WTC11 (cell line): Measurements from ENCODE around the gene BZW1. TPM values are rescaled to one million over a fixed set of nuclear protein-coding genes. Genes with fewer than 3 reads are reported as not detected.

Experiments
- ATAC-seq: fragments of 200-7000 bp; cut with Tn5 transposase; 2 replicates; pipeline ENCODE4 v1.10.0; 2021; ENCODE audit warnings: mild to moderate bottlenecking, moderate library complexity
- CTCF ChIA-PET: fragments of 300-600 bp; sonication (Branson Sonifier 250); formaldehyde crosslinking; loops from one replicate; lab custom pipeline; 2021; ENCODE audit warnings: antibody characterized with exemption; lab: Charles Lee
- POLR2A ChIA-PET: fragments of 350-600 bp; sonication (Branson Sonifier 250); formaldehyde crosslinking; loops from one replicate; lab custom pipeline; 2021; ENCODE audit warnings: antibody characterized with exemption; lab: Charles Lee
- DNase-seq: peaks from one replicate; pipeline ENCODE4 v3.0.0; 2021; ENCODE audit warnings: low spot score
- H3K27ac Mint-ChIP-seq: 2 replicates; pipeline ENCODE4 v1.8.0; 2021; ENCODE audit warnings: mixed read lengths
- H3K27me3 Mint-ChIP-seq: 2 replicates; pipeline ENCODE4 v1.8.0; 2021; ENCODE audit warnings: low read depth, mild to moderate bottlenecking, moderate library complexity, mixed read lengths
- H3K36me3 Mint-ChIP-seq: 2 replicates; pipeline ENCODE4 v1.8.0; 2021; ENCODE audit warnings: mixed read lengths
- H3K4me1 Mint-ChIP-seq: 2 replicates; pipeline ENCODE4 v1.8.0; 2022; ENCODE audit warnings: mixed read lengths
- H3K4me3 Mint-ChIP-seq: 2 replicates; pipeline ENCODE4 v1.8.0; 2021; ENCODE audit warnings: mild to moderate bottlenecking, moderate library complexity, mixed read lengths
- H3K9me3 Mint-ChIP-seq: 2 replicates; pipeline ENCODE4 v1.8.0; 2021; ENCODE audit warnings: mixed read lengths
- E2F1 ChIP-seq: sonication (generic); formaldehyde crosslinking; IDR thresholded peaks from 2 replicates; pipeline ENCODE4 v1.8.0; 2022; ENCODE audit warnings: mild to moderate bottlenecking, missing genetic modification reagents
- GABPB1 ChIP-seq: sonication (generic); formaldehyde crosslinking; IDR thresholded peaks from 2 replicates; pipeline ENCODE4 v1.8.1; 2023; ENCODE audit warnings: mild to moderate bottlenecking, missing genetic modification reagents
- IRF2 ChIP-seq: sonication (generic); formaldehyde crosslinking; IDR thresholded peaks from 2 replicates; pipeline ENCODE4 v1.8.0; 2022; ENCODE audit warnings: low read depth, missing genetic modification reagents, borderline replicate concordance
- NFATC4 ChIP-seq: fragments of 250-450 bp; sonication (Bioruptor Pico); IDR thresholded peaks from 2 replicates; pipeline ENCODE4 v1.9.0; 2021; ENCODE audit warnings: mild to moderate bottlenecking
- NR3C1 ChIP-seq: sonication (generic); formaldehyde crosslinking; conservative IDR thresholded peaks from 2 replicates; pipeline ENCODE4 v1.8.1; 2023; ENCODE audit warnings: low read depth, mild to moderate bottlenecking, missing genetic modification reagents
- PRRX2 ChIP-seq: fragments of 250-450 bp; sonication (Bioruptor Pico); IDR thresholded peaks from 2 replicates; pipeline ENCODE4 v1.8.0; 2021; ENCODE audit warnings: mild to moderate bottlenecking
- RELA ChIP-seq: sonication (generic); formaldehyde crosslinking; IDR thresholded peaks from 2 replicates; pipeline ENCODE4 v1.8.1; 2022; ENCODE audit warnings: missing genetic modification reagents, mild to moderate bottlenecking, borderline replicate concordance
- SMAD4 ChIP-seq: sonication (generic); formaldehyde crosslinking; IDR thresholded peaks from 2 replicates; pipeline ENCODE4 v1.8.0; 2022; ENCODE audit warnings: mild to moderate bottlenecking, missing genetic modification reagents
- total RNA-seq: library from RNA; stranded (reverse); gene quantifications from 3 replicates; pipeline ENCODE4 v1.2.3, GENCODE V29; 2021
- TF ChIP-seq, protein P1 (sequence below): fragments of 250-450 bp; sonication (Bioruptor Pico); IDR thresholded peaks from 2 replicates; pipeline ENCODE4 v1.9.0; 2021; ENCODE audit warnings: mild to moderate bottlenecking
- TF ChIP-seq, protein P2 (sequence below): sonication (generic); formaldehyde crosslinking; IDR thresholded peaks from 2 replicates; pipeline ENCODE4 v1.8.1; 2023; ENCODE audit warnings: mild to moderate bottlenecking, missing genetic modification reagents, borderline replicate concordance
- TF ChIP-seq, protein P3 (sequence below): sonication (generic); formaldehyde crosslinking; IDR thresholded peaks from 2 replicates; pipeline ENCODE4 v1.8.1; 2023; ENCODE audit warnings: mild to moderate bottlenecking, missing genetic modification reagents
- TF ChIP-seq, protein P4 (sequence below): sonication (generic); formaldehyde crosslinking; IDR thresholded peaks from 2 replicates; pipeline ENCODE4 v1.8.0; 2023; ENCODE audit warnings: missing genetic modification reagents
- TF ChIP-seq, protein P5 (sequence below): fragments of 250-450 bp; sonication (Bioruptor Pico); IDR thresholded peaks from 2 replicates; pipeline ENCODE4 v1.9.0; 2021; ENCODE audit warnings: mild to moderate bottlenecking, borderline replicate concordance
- TF ChIP-seq, protein P6 (sequence below): sonication (generic); formaldehyde crosslinking; IDR thresholded peaks from 2 replicates; pipeline ENCODE4 v1.8.1; 2022; ENCODE audit warnings: mild to moderate bottlenecking, missing genetic modification reagents, moderate library complexity, borderline replicate concordance
- TF ChIP-seq, protein P7 (sequence below): sonication (generic); formaldehyde crosslinking; conservative IDR thresholded peaks from 2 replicates; pipeline ENCODE4 v1.8.1; 2022; ENCODE audit warnings: mild to moderate bottlenecking, missing genetic modification reagents

BZW1 gene
- total RNA-seq, 1 experiment from 2014 or later: 255 TPM

- TF ChIP-seq, protein P1, sequence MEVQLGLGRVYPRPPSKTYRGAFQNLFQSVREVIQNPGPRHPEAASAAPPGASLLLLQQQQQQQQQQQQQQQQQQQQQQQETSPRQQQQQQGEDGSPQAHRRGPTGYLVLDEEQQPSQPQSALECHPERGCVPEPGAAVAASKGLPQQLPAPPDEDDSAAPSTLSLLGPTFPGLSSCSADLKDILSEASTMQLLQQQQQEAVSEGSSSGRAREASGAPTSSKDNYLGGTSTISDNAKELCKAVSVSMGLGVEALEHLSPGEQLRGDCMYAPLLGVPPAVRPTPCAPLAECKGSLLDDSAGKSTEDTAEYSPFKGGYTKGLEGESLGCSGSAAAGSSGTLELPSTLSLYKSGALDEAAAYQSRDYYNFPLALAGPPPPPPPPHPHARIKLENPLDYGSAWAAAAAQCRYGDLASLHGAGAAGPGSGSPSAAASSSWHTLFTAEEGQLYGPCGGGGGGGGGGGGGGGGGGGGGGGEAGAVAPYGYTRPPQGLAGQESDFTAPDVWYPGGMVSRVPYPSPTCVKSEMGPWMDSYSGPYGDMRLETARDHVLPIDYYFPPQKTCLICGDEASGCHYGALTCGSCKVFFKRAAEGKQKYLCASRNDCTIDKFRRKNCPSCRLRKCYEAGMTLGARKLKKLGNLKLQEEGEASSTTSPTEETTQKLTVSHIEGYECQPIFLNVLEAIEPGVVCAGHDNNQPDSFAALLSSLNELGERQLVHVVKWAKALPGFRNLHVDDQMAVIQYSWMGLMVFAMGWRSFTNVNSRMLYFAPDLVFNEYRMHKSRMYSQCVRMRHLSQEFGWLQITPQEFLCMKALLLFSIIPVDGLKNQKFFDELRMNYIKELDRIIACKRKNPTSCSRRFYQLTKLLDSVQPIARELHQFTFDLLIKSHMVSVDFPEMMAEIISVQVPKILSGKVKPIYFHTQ (CRISPR knock-in tag): no peak
- TF ChIP-seq, protein P2, sequence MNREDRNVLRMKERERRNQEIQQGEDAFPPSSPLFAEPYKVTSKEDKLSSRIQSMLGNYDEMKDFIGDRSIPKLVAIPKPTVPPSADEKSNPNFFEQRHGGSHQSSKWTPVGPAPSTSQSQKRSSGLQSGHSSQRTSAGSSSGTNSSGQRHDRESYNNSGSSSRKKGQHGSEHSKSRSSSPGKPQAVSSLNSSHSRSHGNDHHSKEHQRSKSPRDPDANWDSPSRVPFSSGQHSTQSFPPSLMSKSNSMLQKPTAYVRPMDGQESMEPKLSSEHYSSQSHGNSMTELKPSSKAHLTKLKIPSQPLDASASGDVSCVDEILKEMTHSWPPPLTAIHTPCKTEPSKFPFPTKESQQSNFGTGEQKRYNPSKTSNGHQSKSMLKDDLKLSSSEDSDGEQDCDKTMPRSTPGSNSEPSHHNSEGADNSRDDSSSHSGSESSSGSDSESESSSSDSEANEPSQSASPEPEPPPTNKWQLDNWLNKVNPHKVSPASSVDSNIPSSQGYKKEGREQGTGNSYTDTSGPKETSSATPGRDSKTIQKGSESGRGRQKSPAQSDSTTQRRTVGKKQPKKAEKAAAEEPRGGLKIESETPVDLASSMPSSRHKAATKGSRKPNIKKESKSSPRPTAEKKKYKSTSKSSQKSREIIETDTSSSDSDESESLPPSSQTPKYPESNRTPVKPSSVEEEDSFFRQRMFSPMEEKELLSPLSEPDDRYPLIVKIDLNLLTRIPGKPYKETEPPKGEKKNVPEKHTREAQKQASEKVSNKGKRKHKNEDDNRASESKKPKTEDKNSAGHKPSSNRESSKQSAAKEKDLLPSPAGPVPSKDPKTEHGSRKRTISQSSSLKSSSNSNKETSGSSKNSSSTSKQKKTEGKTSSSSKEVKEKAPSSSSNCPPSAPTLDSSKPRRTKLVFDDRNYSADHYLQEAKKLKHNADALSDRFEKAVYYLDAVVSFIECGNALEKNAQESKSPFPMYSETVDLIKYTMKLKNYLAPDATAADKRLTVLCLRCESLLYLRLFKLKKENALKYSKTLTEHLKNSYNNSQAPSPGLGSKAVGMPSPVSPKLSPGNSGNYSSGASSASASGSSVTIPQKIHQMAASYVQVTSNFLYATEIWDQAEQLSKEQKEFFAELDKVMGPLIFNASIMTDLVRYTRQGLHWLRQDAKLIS (CRISPR knock-in tag): no peak
Observed at GRCh38 chr2:200863782-200864175, 52.1 kb downstream of the BZW1 start (continued).

DNA sequence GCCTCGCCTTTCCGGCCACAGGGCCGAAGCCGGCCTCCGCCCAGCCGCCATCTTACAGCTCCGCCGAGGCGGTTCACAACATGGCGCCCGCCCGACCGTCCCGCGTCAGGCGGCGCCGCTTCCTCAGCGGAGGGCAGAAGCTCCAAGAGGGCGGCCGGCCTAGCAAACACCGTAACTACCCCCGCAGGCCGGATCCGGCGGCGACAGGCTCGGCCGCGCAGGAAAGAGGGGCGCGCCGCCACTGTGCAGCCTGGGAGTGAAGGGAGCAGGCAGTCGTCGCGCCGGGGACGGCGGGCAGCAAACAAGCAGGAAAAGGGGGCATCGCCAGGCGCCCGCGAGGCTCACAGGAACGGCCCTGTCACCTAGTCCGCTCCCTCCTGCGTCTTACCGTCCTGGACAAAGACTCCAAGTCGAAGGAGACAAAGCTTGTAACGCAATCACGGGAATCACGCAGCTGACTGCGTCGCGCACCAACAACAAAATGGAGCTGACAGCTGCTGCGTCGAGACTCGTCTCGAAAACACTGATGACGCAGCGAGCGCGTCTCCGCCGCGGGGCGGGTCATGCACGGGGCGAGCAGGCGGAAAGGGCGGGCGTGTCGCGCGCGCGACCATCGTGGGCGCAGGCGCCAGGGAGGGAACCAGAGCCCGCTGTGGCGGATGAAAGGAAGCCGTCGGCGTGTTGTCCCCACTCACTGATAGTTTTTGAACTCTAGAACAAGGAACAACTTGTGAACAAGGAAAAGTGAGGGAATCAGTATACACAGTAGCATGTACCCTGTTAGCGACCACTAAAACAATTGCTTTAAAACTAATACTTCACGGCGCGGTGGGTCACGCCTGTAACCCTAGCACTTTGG, 52.7 kb downstream of the BZW1 start, which contains the start of gene CLK1:
CLK1 (minus strand) TSS at position 483 of the 859 bp plus-strand sequence. CDS start 2,796 bp downstream, outside the sequence.
- Mint-ChIP-seq H3K27ac (peak within 1 kb of the TSS; percentile 99), H3K36me3 (peaks cover 21% of the 10 kb centered on the region), H3K9me3 (no peaks in the 10 kb centered on the region), H3K4me1 (peaks cover 24% of the 10 kb centered on the region), H3K27me3 (no peaks in the 10 kb centered on the region), H3K4me3 (peak within 1 kb of the TSS; percentile 97)
- ChIA-PET CTCF (interaction anchor here (0.5 to 2.4 kb wide), 7 partner anchors 12 to 884 kb away, joined by 3 to 13 read pairs (median 6); partner anchors contain the start of gene ORC2), POLR2A (interaction anchor here (0.6 to 2.8 kb wide), 11 partner anchors 15 to 293 kb away, joined by 3 to 21 read pairs (median 5); partner anchors contain the start of genes NIF3L1, ORC2 and PPIL3)
- peak; percentile 72 for ATAC-seq
- DNase-seq: peak; percentile 88
- TF ChIP-seq, protein P3, sequence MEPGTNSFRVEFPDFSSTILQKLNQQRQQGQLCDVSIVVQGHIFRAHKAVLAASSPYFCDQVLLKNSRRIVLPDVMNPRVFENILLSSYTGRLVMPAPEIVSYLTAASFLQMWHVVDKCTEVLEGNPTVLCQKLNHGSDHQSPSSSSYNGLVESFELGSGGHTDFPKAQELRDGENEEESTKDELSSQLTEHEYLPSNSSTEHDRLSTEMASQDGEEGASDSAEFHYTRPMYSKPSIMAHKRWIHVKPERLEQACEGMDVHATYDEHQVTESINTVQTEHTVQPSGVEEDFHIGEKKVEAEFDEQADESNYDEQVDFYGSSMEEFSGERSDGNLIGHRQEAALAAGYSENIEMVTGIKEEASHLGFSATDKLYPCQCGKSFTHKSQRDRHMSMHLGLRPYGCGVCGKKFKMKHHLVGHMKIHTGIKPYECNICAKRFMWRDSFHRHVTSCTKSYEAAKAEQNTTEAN (CRISPR knock-in tag): peak; percentile 77; the same call in 1 of the 2 replicates
- TF ChIP-seq PRRX2 (CRISPR knock-in tag) (no peak), E2F1 (peak; percentile 33; the same call in 1 of the 2 replicates), NFATC4 (CRISPR knock-in tag) (no peak), NR3C1 (CRISPR knock-in tag) (peak; percentile 89; the same call in 1 of the 2 replicates), GABPB1 (CRISPR knock-in tag) (peak; percentile 88), SMAD4 (no peak), IRF2 (CRISPR knock-in tag) (no peak), RELA (CRISPR knock-in tag) (peak; percentile 62)
- TF ChIP-seq, protein P4, sequence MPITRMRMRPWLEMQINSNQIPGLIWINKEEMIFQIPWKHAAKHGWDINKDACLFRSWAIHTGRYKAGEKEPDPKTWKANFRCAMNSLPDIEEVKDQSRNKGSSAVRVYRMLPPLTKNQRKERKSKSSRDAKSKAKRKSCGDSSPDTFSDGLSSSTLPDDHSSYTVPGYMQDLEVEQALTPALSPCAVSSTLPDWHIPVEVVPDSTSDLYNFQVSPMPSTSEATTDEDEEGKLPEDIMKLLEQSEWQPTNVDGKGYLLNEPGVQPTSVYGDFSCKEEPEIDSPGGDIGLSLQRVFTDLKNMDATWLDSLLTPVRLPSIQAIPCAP (CRISPR knock-in tag): no peak
- TF ChIP-seq, protein P5, sequence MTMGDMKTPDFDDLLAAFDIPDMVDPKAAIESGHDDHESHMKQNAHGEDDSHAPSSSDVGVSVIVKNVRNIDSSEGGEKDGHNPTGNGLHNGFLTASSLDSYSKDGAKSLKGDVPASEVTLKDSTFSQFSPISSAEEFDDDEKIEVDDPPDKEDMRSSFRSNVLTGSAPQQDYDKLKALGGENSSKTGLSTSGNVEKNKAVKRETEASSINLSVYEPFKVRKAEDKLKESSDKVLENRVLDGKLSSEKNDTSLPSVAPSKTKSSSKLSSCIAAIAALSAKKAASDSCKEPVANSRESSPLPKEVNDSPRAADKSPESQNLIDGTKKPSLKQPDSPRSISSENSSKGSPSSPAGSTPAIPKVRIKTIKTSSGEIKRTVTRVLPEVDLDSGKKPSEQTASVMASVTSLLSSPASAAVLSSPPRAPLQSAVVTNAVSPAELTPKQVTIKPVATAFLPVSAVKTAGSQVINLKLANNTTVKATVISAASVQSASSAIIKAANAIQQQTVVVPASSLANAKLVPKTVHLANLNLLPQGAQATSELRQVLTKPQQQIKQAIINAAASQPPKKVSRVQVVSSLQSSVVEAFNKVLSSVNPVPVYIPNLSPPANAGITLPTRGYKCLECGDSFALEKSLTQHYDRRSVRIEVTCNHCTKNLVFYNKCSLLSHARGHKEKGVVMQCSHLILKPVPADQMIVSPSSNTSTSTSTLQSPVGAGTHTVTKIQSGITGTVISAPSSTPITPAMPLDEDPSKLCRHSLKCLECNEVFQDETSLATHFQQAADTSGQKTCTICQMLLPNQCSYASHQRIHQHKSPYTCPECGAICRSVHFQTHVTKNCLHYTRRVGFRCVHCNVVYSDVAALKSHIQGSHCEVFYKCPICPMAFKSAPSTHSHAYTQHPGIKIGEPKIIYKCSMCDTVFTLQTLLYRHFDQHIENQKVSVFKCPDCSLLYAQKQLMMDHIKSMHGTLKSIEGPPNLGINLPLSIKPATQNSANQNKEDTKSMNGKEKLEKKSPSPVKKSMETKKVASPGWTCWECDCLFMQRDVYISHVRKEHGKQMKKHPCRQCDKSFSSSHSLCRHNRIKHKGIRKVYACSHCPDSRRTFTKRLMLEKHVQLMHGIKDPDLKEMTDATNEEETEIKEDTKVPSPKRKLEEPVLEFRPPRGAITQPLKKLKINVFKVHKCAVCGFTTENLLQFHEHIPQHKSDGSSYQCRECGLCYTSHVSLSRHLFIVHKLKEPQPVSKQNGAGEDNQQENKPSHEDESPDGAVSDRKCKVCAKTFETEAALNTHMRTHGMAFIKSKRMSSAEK (CRISPR knock-in tag): no peak
- TF ChIP-seq, protein P6, sequence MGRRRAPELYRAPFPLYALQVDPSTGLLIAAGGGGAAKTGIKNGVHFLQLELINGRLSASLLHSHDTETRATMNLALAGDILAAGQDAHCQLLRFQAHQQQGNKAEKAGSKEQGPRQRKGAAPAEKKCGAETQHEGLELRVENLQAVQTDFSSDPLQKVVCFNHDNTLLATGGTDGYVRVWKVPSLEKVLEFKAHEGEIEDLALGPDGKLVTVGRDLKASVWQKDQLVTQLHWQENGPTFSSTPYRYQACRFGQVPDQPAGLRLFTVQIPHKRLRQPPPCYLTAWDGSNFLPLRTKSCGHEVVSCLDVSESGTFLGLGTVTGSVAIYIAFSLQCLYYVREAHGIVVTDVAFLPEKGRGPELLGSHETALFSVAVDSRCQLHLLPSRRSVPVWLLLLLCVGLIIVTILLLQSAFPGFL: peak; percentile 88; the same call in 1 of the 2 replicates
- TF ChIP-seq, protein P7, sequence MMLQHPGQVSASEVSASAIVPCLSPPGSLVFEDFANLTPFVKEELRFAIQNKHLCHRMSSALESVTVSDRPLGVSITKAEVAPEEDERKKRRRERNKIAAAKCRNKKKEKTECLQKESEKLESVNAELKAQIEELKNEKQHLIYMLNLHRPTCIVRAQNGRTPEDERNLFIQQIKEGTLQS (CRISPR knock-in tag): no peak
